ENCODE measurements around the gene GRM4. TPM values are rescaled to one million over a fixed set of nuclear protein-coding genes. Genes with fewer than 3 reads are reported as not detected.

Gene GRM4
- polyA plus RNA-seq, 1 donor = 0.53 TPM

GRCh38 chr6:34108176-34108575 lies 37.7 kb downstream of the GRM4 start:
- DNase-seq = no peak

- DNase-seq = no peak
Observed at GRCh38 chr6:34106900-34107299, 39.0 kb downstream of the GRM4 start.

GRCh38 chr6:34106421-34106820 lies 39.5 kb downstream of the GRM4 start:
- DNase-seq = no peak

GRCh38 chr6:34104628-34105027 lies 41.3 kb downstream of the GRM4 start:
- DNase-seq = no peak

GRCh38 chr6:34104186-34104585 lies 41.7 kb downstream of the GRM4 start:
- DNase-seq = no peak

- no peak for DNase-seq
Observed at GRCh38 chr6:34103321-34103720, 42.6 kb downstream of the GRM4 start.

GRCh38 chr6:34102696-34103095 lies 43.2 kb downstream of the GRM4 start:
- DNase-seq = no peak

GRCh38 chr6:34102099-34102656 lies 43.7 kb downstream of the GRM4 start:
- DNase-seq = no peak

- no peak for DNase-seq
Observed at GRCh38 chr6:34100788-34101187, 45.1 kb downstream of the GRM4 start.

- no peak for DNase-seq
Observed at GRCh38 chr6:34099878-34100277, 46.0 kb downstream of the GRM4 start.

GRCh38 chr6:34098045-34098936 lies 47.6 kb downstream of the GRM4 start:
- no peak for DNase-seq

- no peak for DNase-seq
Observed at GRCh38 chr6:34096814-34097213, 49.1 kb downstream of the GRM4 start.

GRCh38 chr6:34096193-34096592 lies 49.7 kb downstream of the GRM4 start:
- no peak for DNase-seq

- DNase-seq = no peak
Observed at GRCh38 chr6:34095741-34096140, 50.1 kb downstream of the GRM4 start.

- DNase-seq = no peak
Observed at GRCh38 chr6:34095136-34095505, 50.8 kb downstream of the GRM4 start.

- no peak for DNase-seq
Observed at GRCh38 chr6:34094474-34095135, 51.3 kb downstream of the GRM4 start.

GRCh38 chr6:34093854-34094430 lies 51.9 kb downstream of the GRM4 start:
- DNase-seq = no peak

GRCh38 chr6:34093206-34093605 lies 52.7 kb downstream of the GRM4 start:
- no peak for DNase-seq

- no peak for DNase-seq
Observed at GRCh38 chr6:34092631-34093030, 53.3 kb downstream of the GRM4 start.

GRCh38 chr6:34090935-34091334 lies 55.0 kb downstream of the GRM4 start:
- no peak for DNase-seq

- DNase-seq = no peak
Observed at GRCh38 chr6:34090529-34090928, 55.4 kb downstream of the GRM4 start.

GRCh38 chr6:34086558-34086957 lies 59.3 kb downstream of the GRM4 start:
- DNase-seq = no peak
